OCI-LY1 (cell line): ENCODE data around the gene KLF7.

ENCODE experiments used
- CTCF ChIP-seq: fragments of 200-600 bp; sonication (generic), shearing (Covaris generic); IDR thresholded peaks from 2 replicates; pipeline ENCODE4 v1.5.1; 2017; ENCODE audit warnings: mild to moderate bottlenecking, antibody characterized with exemption, low read length, moderate library complexity, mixed read lengths
- EZH2 ChIP-seq: fragments of 200-600 bp; sonication (generic), shearing (Covaris generic); IDR thresholded peaks from 2 replicates; pipeline ENCODE4 v1.8.0; 2017; ENCODE audit warnings: borderline replicate concordance, mixed run types, mild to moderate bottlenecking, antibody characterized with exemption, low read length, moderate library complexity, mixed read lengths

GRCh38 chr2:207085110-207085509 lies 80.6 kb downstream of the KLF7 start:
- TF ChIP-seq CTCF, result no peak
- no peak for TF ChIP-seq EZH2
